Activated CD4-positive, alpha-beta T cell treated with anti-CD3 and anti-CD28 coated beads for 36 hours (primary cell): ENCODE results near the gene JARID2. TPM values are rescaled to one million over a fixed set of nuclear protein-coding genes. Genes with fewer than 3 reads are reported as not detected.

Experiments used
- ATAC-seq: fragments of 200-7000 bp; cut with Tn5 transposase; one replicate; pipeline ENCODE4 v1.10.0; 2021; ENCODE audit warnings: mild to moderate bottlenecking, moderate library complexity
- CTCF ChIA-PET: fragments of 350-600 bp; sonication (Branson Sonifier 250); formaldehyde crosslinking; loops from one replicate; lab custom pipeline; 2021; ENCODE audit warnings: antibody characterized with exemption; lab: Charles Lee
- POLR2A ChIA-PET: fragments of 350-600 bp; sonication (Branson Sonifier 250); formaldehyde crosslinking; loops from one replicate; lab custom pipeline; 2021; ENCODE audit warnings: antibody characterized with exemption, inconsistent platforms; lab: Charles Lee
- DNase-seq: peaks from one replicate; pipeline ENCODE4 v3.0.0-alpha.2; 2020
- H3K27ac Mint-ChIP-seq: one replicate; pipeline ENCODE4 v1.8.0; 2021; ENCODE audit warnings: mixed read lengths
- H3K27me3 Mint-ChIP-seq: one replicate; pipeline ENCODE4 v1.8.0; 2021; ENCODE audit warnings: mixed read lengths
- H3K36me3 Mint-ChIP-seq: one replicate; pipeline ENCODE4 v1.8.0; 2021; ENCODE audit warnings: low read depth, mixed read lengths
- H3K4me1 Mint-ChIP-seq: one replicate; pipeline ENCODE4 v1.8.0; 2021; ENCODE audit warnings: mixed read lengths
- H3K4me3 Mint-ChIP-seq: one replicate; pipeline ENCODE4 v1.8.0; 2021; ENCODE audit warnings: mild to moderate bottlenecking, moderate library complexity, mixed read lengths
- H3K9me3 Mint-ChIP-seq: one replicate; pipeline ENCODE4 v1.8.0; 2021; ENCODE audit warnings: low read depth, mixed read lengths
- intact Hi-C, 2 experiments: fragments of 100-400 bp; cut with DNase I in 1 of 2; cut with micrococcal nuclease in 1 of 2; formaldehyde crosslinking; loops; one replicate each; pipeline versions ENCODE4 v1.14.2 to v1.15.1; 2022 to 2024; cut with DNase I, micrococcal nuclease
- total RNA-seq, 2 experiments: library from RNA; stranded (reverse); gene quantifications; one replicate each; pipeline ENCODE4 v1.2.3, GENCODE V29; 2021

The JARID2 gene
- total RNA-seq, 2 experiments from 2014 or later: 43.0 to 48.6 TPM

DNA sequence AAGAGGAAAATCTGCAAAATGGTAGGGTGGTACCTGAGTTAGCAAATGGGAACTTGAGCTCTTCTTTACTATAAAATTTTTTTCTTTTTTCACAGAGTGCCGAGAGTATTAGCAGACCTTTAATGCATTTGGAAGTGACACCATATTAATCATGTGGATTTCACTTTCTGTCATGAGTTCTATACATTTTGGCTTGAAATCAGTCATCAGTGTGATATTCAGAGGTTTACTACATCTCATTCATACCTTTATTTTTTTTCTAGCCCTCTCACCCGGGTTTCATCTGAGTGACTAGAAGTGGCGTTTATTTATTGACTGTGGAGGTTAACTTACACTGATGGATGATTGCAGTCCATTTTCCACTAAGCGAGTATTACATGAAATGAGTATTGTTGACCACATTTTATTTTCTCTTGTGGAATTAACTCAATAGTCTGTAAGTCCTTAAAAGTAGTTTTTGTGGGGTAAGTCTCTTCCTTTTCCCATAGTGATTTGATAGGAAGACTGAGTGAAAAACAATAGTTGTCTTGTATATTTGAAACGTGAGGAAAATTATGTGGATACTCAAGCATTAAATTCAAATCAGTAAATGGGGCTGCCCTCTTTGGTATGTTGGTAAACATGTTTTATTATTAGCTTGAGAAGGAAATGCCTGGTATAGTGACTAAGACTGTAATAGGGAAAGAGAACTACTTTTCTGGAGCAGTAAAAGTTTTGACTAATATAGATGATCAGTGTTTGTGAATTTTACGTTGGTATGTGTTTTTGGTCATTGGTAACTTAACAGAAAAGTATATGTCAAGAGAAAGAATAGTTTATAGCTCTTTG lies 55.5 kb downstream of the JARID2 start:
- Mint-ChIP-seq H3K27me3 (no peaks in the 10 kb centered on the region), H3K9me3 (no peaks in the 10 kb centered on the region), H3K4me1 (peaks cover 87% of the 10 kb centered on the region), H3K36me3 (peaks cover 42% of the 10 kb centered on the region), H3K27ac (peak overlapping the region; percentile 69), H3K4me3 (peak overlapping the region; percentile 14)
- no peak for DNase-seq
- POLR2A ChIA-PET: interaction anchor here (0.6 to 1.4 kb wide), 4 partner anchors 46 to 386 kb away, joined by 3 to 4 read pairs (median 3); no protein-coding TSS in a partner anchor
- CTCF ChIA-PET: interaction anchor here (0.7 kb wide), 2 partner anchors 48 to 189 kb away, joined by 3 to 4 read pairs; no protein-coding TSS in a partner anchor
- intact Hi-C loops: loop anchor here (1.0 to 5.0 kb wide), 5 partner anchors 48 to 1089 kb away; no protein-coding TSS in a partner anchor
- ATAC-seq: peak; percentile 64

DNA sequence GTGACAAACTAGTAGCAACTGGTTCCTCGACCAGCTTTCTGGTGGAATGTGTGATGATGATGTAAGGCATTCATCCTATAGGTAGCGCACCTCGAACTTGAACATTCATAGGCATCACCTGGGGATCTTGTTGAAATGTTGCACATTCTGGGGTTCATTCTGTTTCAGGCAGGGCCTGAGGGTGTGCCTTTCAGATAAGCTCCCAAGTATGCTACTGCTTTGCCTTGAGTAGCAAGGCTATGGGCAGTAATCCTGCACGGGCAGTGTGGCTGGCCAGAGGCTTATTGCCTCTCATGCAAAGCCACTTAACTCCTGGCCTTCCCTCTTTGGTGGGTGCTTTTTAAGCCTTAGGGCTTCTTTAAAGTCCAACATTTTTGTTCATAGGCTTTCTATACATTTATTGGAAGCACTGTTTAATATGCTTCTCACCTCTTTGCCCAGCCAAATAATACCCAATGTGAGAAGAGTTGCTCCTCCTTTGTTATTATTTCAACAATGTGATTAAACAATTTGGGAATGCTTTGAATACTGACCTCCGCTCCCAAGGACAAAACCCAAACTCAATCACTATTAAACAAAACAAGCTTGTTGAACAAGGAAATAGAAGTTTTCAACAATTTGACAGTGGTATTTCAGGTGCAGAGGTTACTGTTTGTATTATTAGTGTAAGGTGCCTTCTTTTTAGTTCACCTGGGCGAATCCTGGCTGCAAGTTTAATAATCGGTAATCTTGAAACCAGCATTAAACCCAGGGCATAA lies 57.5 kb downstream of the JARID2 start:
- ATAC-seq: no peak
- intact Hi-C loops: loop anchor here in 1 of 2 experiments (5.0 kb wide), 2 partner anchors 571 to 1091 kb away; no protein-coding TSS in a partner anchor
- no peaks in the 10 kb centered on the region for H3K27me3 Mint-ChIP-seq
- no peak overlapping the region for H3K4me3 Mint-ChIP-seq
- POLR2A ChIA-PET: no interaction called here
- DNase-seq: no peak
- CTCF ChIA-PET: interaction anchor here (0.7 to 1.4 kb wide), 2 partner anchors 10 to 172 kb away, joined by 3 to 6 read pairs; no protein-coding TSS in a partner anchor
- peaks cover 86% of the 10 kb centered on the region for H3K4me1 Mint-ChIP-seq
- H3K27ac Mint-ChIP-seq: no peak overlapping the region
- H3K36me3 Mint-ChIP-seq: peaks cover 44% of the 10 kb centered on the region
- H3K9me3 Mint-ChIP-seq: no peaks in the 10 kb centered on the region

GRCh38 chr6:15303920-15304291 lies 58.0 kb downstream of the JARID2 start:
- Mint-ChIP-seq H3K27ac (no peak overlapping the region), H3K36me3 (peaks cover 47% of the 10 kb centered on the region), H3K4me1 (peaks cover 87% of the 10 kb centered on the region), H3K4me3 (no peak overlapping the region), H3K27me3 (no peaks in the 10 kb centered on the region), H3K9me3 (no peaks in the 10 kb centered on the region)
- ChIA-PET CTCF (interaction anchor here (0.7 to 1.4 kb wide), 3 partner anchors 10 to 172 kb away, joined by 3 to 6 read pairs (median 5); no protein-coding TSS in a partner anchor), POLR2A (no interaction called here)
- intact Hi-C loops: loop anchor here (2.0 to 5.0 kb wide), 3 partner anchors 15 to 1092 kb away; no protein-coding TSS in a partner anchor
- ATAC-seq (no peak), DNase-seq (no peak)

GRCh38 chr6:15304337-15305042 lies 58.6 kb downstream of the JARID2 start:
- Mint-ChIP-seq H3K27ac (peak overlapping the region; percentile 84), H3K4me1 (peaks cover 86% of the 10 kb centered on the region), H3K27me3 (no peaks in the 10 kb centered on the region), H3K4me3 (no peak overlapping the region), H3K36me3 (peaks cover 43% of the 10 kb centered on the region), H3K9me3 (no peaks in the 10 kb centered on the region)
- DNase-seq: no peak
- ChIA-PET POLR2A (interaction anchor here (0.6 kb wide), 1 partner anchor 34 kb away, joined by 3 read pairs; no protein-coding TSS in a partner anchor), CTCF (interaction anchor here (1.0 to 1.5 kb wide), 3 partner anchors 9 to 18 kb away, joined by 5 to 6 read pairs (median 6); no protein-coding TSS in a partner anchor)
- intact Hi-C loops: loop anchor here (2.0 to 5.0 kb wide), 3 partner anchors 14 to 1092 kb away; no protein-coding TSS in a partner anchor
- ATAC-seq: no peak

DNA sequence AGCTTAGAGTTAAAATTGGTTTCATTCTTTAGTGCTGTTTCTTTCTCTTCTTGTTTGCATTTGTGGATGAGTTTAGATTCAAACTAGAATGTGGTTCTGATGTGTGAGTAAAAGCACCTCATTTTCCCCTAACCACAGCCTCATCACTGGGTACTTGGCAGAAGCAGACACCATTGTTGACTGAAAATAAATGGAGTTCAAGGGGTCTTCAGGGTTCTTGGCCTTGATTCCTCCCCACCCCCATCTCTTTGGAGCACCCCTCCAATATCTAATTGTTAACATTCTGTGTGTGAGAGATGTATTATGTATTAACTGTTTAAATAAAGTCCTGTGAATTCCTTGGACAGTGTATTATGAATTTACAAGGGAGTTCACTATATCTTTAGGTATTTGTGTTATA lies 59.6 kb downstream of the JARID2 start:
- Mint-ChIP-seq H3K4me3 (peak overlapping the region; percentile 3), H3K4me1 (peaks cover 83% of the 10 kb centered on the region), H3K9me3 (no peaks in the 10 kb centered on the region), H3K27ac (peak overlapping the region; percentile 84), H3K36me3 (peaks cover 41% of the 10 kb centered on the region), H3K27me3 (no peaks in the 10 kb centered on the region)
- ChIA-PET POLR2A (interaction anchor here (0.6 kb wide), 2 partner anchors 35 to 472 kb away, joined by 3 to 4 read pairs; no protein-coding TSS in a partner anchor), CTCF (interaction anchor here (1.5 kb wide), 1 partner anchor 13 kb away, joined by 6 read pairs; no protein-coding TSS in a partner anchor)
- intact Hi-C loops: loop anchor here in 1 of 2 experiments (2.0 kb wide), 1 partner anchor 13 kb away; no protein-coding TSS in a partner anchor
- ATAC-seq (peak; percentile 45), DNase-seq (no peak)

DNA sequence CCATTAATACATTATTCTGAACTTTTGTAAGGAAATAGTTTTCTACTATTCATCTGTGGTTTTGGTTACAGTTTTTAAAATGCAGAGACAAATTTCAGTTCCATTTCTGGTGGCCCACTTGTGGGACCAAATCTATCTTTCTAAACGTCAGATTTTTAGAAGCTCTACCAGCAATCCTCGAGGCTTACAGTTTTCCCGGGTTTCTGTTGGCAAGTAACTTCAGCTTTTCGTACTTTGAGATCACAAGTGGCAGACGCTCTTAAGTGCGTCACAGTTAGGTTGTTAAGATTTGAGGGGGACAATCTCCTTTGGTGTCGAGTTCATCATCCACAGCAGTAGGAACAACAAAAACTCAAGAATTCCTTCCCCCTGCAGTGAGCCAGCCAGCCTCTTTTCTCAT lies 60.0 kb downstream of the JARID2 start:
- ChIA-PET CTCF (interaction anchor here (1.5 kb wide), 1 partner anchor 13 kb away, joined by 6 read pairs; no protein-coding TSS in a partner anchor), POLR2A (interaction anchor here (0.6 kb wide), 1 partner anchor 472 kb away, joined by 4 read pairs; no protein-coding TSS in a partner anchor)
- Mint-ChIP-seq H3K9me3 (no peaks in the 10 kb centered on the region), H3K4me3 (no peak overlapping the region), H3K27me3 (no peaks in the 10 kb centered on the region), H3K27ac (peak overlapping the region; percentile 84), H3K4me1 (peaks cover 83% of the 10 kb centered on the region), H3K36me3 (peaks cover 45% of the 10 kb centered on the region)
- intact Hi-C loops: loop anchor here in 1 of 2 experiments (2.0 kb wide), 1 partner anchor 13 kb away; no protein-coding TSS in a partner anchor
- no peak for ATAC-seq
- DNase-seq: no peak

GRCh38 chr6:15308435-15309213 lies 62.8 kb downstream of the JARID2 start:
- no peak for ATAC-seq
- Mint-ChIP-seq H3K9me3 (no peaks in the 10 kb centered on the region), H3K4me1 (peaks cover 86% of the 10 kb centered on the region), H3K36me3 (peaks cover 47% of the 10 kb centered on the region), H3K27ac (peak overlapping the region; percentile 84), H3K27me3 (no peaks in the 10 kb centered on the region), H3K4me3 (peak overlapping the region; percentile 28)
- ChIA-PET CTCF (no interaction called here), POLR2A (no interaction called here)
- intact Hi-C loops: no loop called here
- DNase-seq: no peak

- Mint-ChIP-seq H3K4me1 (peaks cover 86% of the 10 kb centered on the region), H3K27me3 (no peaks in the 10 kb centered on the region), H3K4me3 (no peak overlapping the region), H3K9me3 (no peaks in the 10 kb centered on the region), H3K36me3 (peaks cover 45% of the 10 kb centered on the region), H3K27ac (peak overlapping the region; percentile 66)
- ChIA-PET POLR2A (no interaction called here), CTCF (interaction anchor here (2.1 kb wide), 1 partner anchor 35 kb away, joined by 8 read pairs; no protein-coding TSS in a partner anchor)
- no peak for ATAC-seq
- no peak for DNase-seq
- intact Hi-C loops: no loop called here
Measured at GRCh38 chr6:15309611-15310283, 63.9 kb downstream of the JARID2 start.

- no peak overlapping the region for H3K4me3 Mint-ChIP-seq
- ChIA-PET CTCF (interaction anchor here (2.1 kb wide), 1 partner anchor 34 kb away, joined by 8 read pairs; no protein-coding TSS in a partner anchor), POLR2A (no interaction called here)
- peaks cover 84% of the 10 kb centered on the region for H3K4me1 Mint-ChIP-seq
- no peaks in the 10 kb centered on the region for H3K27me3 Mint-ChIP-seq
- ATAC-seq: no peak
- DNase-seq: no peak
- intact Hi-C loops: no loop called here
- H3K9me3 Mint-ChIP-seq: no peaks in the 10 kb centered on the region
- H3K27ac Mint-ChIP-seq: peak overlapping the region; percentile 20
- peaks cover 44% of the 10 kb centered on the region for H3K36me3 Mint-ChIP-seq
Measured at GRCh38 chr6:15310680-15311079, 64.8 kb downstream of the JARID2 start.
